ENCODE results near the gene MMEL1. TPM values are rescaled to one million over a fixed set of nuclear protein-coding genes. Genes with fewer than 3 reads are reported as not detected.

MMEL1 gene
- total and polyA plus RNA-seq, 2 of the 13 experiments (the other 11 are each of a cell fraction or from before 2014, with no cell fraction given), result 0.48 TPM; not detected in 1

GRCh38 chr1:2543543-2544092 is 89.2 kb downstream of the MMEL1 start:
- no peak for FAIRE-seq
- peak; percentile 0; the same call in 1 of the 3 replicates for ATAC-seq
- H3K36me3 ChIP-seq (replicated peaks in 1 of 2; ENCODE audit: control insufficient read depth in 1 of 2, insufficient read depth in 2 of 2, low read length in 2 of 2), result no peaks in the 10 kb centered on the region
- H4K20me1 ChIP-seq (ENCODE audit: insufficient read depth, low read length), result no peaks in the 10 kb centered on the region
- in situ Hi-C loops (cut with HindIII; ENCODE audit: extremely low pct_ligation_motif_present, low pct_unique_long_range_greater_than_20kb), result no loop called here
- peak overlapping the region; percentile 83 for H3K4me2 ChIP-seq (ENCODE audit: low read depth, low read length)
- 3% methylated on average over 6 of the region's 26 CpGs for WGBS (ENCODE audit: low lambda C conversion rate)
- peak overlapping the region in 2 of 3 experiments; percentile 43 to 60; a peak in 3 of 6 replicates for H3K4me3 ChIP-seq (replicated peaks in 1 of 3; ENCODE audit: insufficient read depth in 1 of 3, low read depth in 2 of 3, low read length in 3 of 3)
- DNase-seq (ENCODE audit: low spot score), result no peak
- H3K9ac ChIP-seq (ENCODE audit: insufficient read depth, low read depth, low read length), result peak overlapping the region; percentile 32; the same call in 1 of the 2 replicates
- CTCF ChIA-PET (ENCODE audit: low intra/inter-chr PET ratio, low total read pairs), result no interaction called here
- POLR2A ChIA-PET, result interaction anchor here (0.7 to 3.4 kb wide), 5 partner anchors 9 to 131 kb away, joined by 3 to 29 read pairs (median 5); partner anchors contain the start of genes HES5, PANK4, PEX10 and PRXL2B
- H2AFZ ChIP-seq (ENCODE audit: low read length), result no peak overlapping the region
- H3K79me2 ChIP-seq (ENCODE audit: insufficient read depth, low read length), result no peaks in the 10 kb centered on the region
- BruUV-seq (replicated peaks), result no TSS peak
- intact Hi-C loops (cut with micrococcal nuclease; ENCODE audit: unreplicated experiment), result no loop called here
- H3K9me3 ChIP-seq (ENCODE audit: low read length), result no peaks in the 10 kb centered on the region
- peaks cover 4 to 6% of the 10 kb centered on the region in 2 experiments; a peak in 3 of 5 replicates for H3K27me3 ChIP-seq (ENCODE audit: control insufficient read depth in 1 of 2, insufficient read depth in 2 of 2, low read length in 2 of 2)
- H3K27ac ChIP-seq (ENCODE audit: extremely low read length, insufficient read depth, low read length), result no peak overlapping the region
- H3K4me1 ChIP-seq (ENCODE audit: insufficient read depth, low read length), result peaks cover 65% of the 10 kb centered on the region
- TF ChIP-seq FOXC1 (CRISPR knock-in tag; IDR thresholded peaks at IDR 0.05; ENCODE audit: borderline replicate concordance) (no peak), KLF15 (CRISPR knock-in tag; IDR thresholded peaks at IDR 0.05; ENCODE audit: borderline replicate concordance) (no peak), KDM2A (CRISPR knock-in tag; IDR thresholded peaks at IDR 0.05; ENCODE audit: borderline replicate concordance, low read depth) (peak; percentile 47; the same call in 1 of the 2 replicates), AHR (CRISPR knock-in tag; IDR thresholded peaks at IDR 0.05) (no peak), ZFP62 (CRISPR knock-in tag; IDR thresholded peaks at IDR 0.05) (no peak), PAX8 (CRISPR knock-in tag; IDR thresholded peaks at IDR 0.05; ENCODE audit: borderline replicate concordance) (no peak), ZSCAN29 (CRISPR knock-in tag; conservative IDR thresholded peaks at IDR 0.05) (no peak), ZNF652 (CRISPR knock-in tag; IDR thresholded peaks at IDR 0.05; ENCODE audit: borderline replicate concordance, low read depth) (no peak), JDP2 (CRISPR knock-in tag; IDR thresholded peaks at IDR 0.05; ENCODE audit: borderline replicate concordance) (no peak), NFIC (IDR thresholded peaks at IDR 0.05; ENCODE audit: low read length) (no peak), ZNF230 (CRISPR knock-in tag; IDR thresholded peaks at IDR 0.05) (0 out of 2 replicates have a peak, but pooled peaks have one; percentile 32), FOSL2 (CRISPR knock-in tag; IDR thresholded peaks at IDR 0.05) (0 out of 2 replicates have a peak, but pooled peaks have one; percentile 9), MYC (CRISPR knock-in tag; IDR thresholded peaks at IDR 0.05; ENCODE audit: borderline replicate concordance) (peak; percentile 45; the same call in 1 of the 2 replicates), ARNTL (CRISPR knock-in tag; IDR thresholded peaks at IDR 0.05) (0 out of 2 replicates have a peak, but pooled peaks have one; percentile 37), PHF21A (CRISPR knock-in tag; IDR thresholded peaks at IDR 0.05) (0 out of 2 replicates have a peak, but pooled peaks have one; percentile 38), GATAD1 (CRISPR knock-in tag; IDR thresholded peaks at IDR 0.05) (no peak), ZNF275 (CRISPR knock-in tag; IDR thresholded peaks at IDR 0.05; ENCODE audit: borderline replicate concordance) (no peak), MYPOP (CRISPR knock-in tag; IDR thresholded peaks at IDR 0.05) (no peak)
- TF ChIP-seq, protein P1, sequence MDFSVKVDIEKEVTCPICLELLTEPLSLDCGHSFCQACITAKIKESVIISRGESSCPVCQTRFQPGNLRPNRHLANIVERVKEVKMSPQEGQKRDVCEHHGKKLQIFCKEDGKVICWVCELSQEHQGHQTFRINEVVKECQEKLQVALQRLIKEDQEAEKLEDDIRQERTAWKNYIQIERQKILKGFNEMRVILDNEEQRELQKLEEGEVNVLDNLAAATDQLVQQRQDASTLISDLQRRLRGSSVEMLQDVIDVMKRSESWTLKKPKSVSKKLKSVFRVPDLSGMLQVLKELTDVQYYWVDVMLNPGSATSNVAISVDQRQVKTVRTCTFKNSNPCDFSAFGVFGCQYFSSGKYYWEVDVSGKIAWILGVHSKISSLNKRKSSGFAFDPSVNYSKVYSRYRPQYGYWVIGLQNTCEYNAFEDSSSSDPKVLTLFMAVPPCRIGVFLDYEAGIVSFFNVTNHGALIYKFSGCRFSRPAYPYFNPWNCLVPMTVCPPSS (IDR thresholded peaks at IDR 0.05), result no peak
- TF ChIP-seq, protein P2, sequence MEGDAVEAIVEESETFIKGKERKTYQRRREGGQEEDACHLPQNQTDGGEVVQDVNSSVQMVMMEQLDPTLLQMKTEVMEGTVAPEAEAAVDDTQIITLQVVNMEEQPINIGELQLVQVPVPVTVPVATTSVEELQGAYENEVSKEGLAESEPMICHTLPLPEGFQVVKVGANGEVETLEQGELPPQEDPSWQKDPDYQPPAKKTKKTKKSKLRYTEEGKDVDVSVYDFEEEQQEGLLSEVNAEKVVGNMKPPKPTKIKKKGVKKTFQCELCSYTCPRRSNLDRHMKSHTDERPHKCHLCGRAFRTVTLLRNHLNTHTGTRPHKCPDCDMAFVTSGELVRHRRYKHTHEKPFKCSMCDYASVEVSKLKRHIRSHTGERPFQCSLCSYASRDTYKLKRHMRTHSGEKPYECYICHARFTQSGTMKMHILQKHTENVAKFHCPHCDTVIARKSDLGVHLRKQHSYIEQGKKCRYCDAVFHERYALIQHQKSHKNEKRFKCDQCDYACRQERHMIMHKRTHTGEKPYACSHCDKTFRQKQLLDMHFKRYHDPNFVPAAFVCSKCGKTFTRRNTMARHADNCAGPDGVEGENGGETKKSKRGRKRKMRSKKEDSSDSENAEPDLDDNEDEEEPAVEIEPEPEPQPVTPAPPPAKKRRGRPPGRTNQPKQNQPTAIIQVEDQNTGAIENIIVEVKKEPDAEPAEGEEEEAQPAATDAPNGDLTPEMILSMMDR (CRISPR knock-in tag; IDR thresholded peaks at IDR 0.05), result peak; percentile 41

Data from HepG2 (cell line).